GM19043 (cell line): ENCODE data around the gene CSF2.
"Not testable (repeated sequence)": the region's sequence is repeated elsewhere in the genome, so short reads cannot be mapped to it uniquely, and the experiment has no call there.

Experiments used
- ATAC-seq: cut with Tn5 transposase; IDR thresholded peaks from one replicate; pipeline ENCODE4 v1.9.1; 2021; ENCODE audit warnings: low read depth; ENCODE audit not compliant: unreplicated experiment

The CSF2 gene

GRCh38 chr5:132105688-132106087 is 32.1 kb downstream of the CSF2 start:
- ATAC-seq = no peak

- ATAC-seq = not testable (repeated sequence)
These were observed 34.9 kb downstream of the CSF2 start for GRCh38 chr5:132108495-132108894.

GRCh38 chr5:132108957-132109356 is 35.4 kb downstream of the CSF2 start:
- ATAC-seq = not testable (repeated sequence)

GRCh38 chr5:132109494-132110053 is 36.0 kb downstream of the CSF2 start:
- ATAC-seq = no peak

GRCh38 chr5:132110195-132110594 is 36.6 kb downstream of the CSF2 start:
- ATAC-seq = no peak

GRCh38 chr5:132110930-132111329 is 37.3 kb downstream of the CSF2 start:
- ATAC-seq = no peak

- ATAC-seq = no peak
These were observed 38.5 kb downstream of the CSF2 start for GRCh38 chr5:132112111-132112510.

- no peak for ATAC-seq
These were observed 40.8 kb downstream of the CSF2 start for GRCh38 chr5:132114150-132115121.

- no peak for ATAC-seq
These were observed 41.8 kb downstream of the CSF2 start for GRCh38 chr5:132115375-132115774.

- no peak for ATAC-seq
These were observed 42.5 kb downstream of the CSF2 start for GRCh38 chr5:132116072-132116471.

GRCh38 chr5:132116909-132117489 is 43.4 kb downstream of the CSF2 start:
- not testable (repeated sequence) for ATAC-seq

GRCh38 chr5:132120717-132121116 is 47.1 kb downstream of the CSF2 start:
- not testable (repeated sequence) for ATAC-seq

GRCh38 chr5:132122971-132123370 is 49.4 kb downstream of the CSF2 start:
- ATAC-seq = not testable (repeated sequence)

GRCh38 chr5:132123578-132123977 is 50.0 kb downstream of the CSF2 start:
- not testable (repeated sequence) for ATAC-seq
